T-helper 1 cell (primary cell): Measurements from ENCODE around the gene GPRC5D.

ENCODE experiments used
- DNase-seq, 5 donors: peaks; one replicate each; pipeline ENCODE4 v3.0.0-alpha.2; 2012 to 2020

The GPRC5D gene

GRCh38 chr12:12903642-12904609 lies 48.0 kb downstream of the GPRC5D start:
- no peak for DNase-seq

- no peak for DNase-seq
Measured at GRCh38 chr12:12902036-12902435, 49.9 kb downstream of the GPRC5D start.

- DNase-seq: no peak
Measured at GRCh38 chr12:12901158-12901791, 50.7 kb downstream of the GPRC5D start.

- DNase-seq: no peak
Measured at GRCh38 chr12:12900786-12901157, 51.2 kb downstream of the GPRC5D start.

- DNase-seq: peak in 1 of 5 donors; percentile 85
Measured at GRCh38 chr12:12899530-12900380, 52.2 kb downstream of the GPRC5D start.

- no peak for DNase-seq
Measured at GRCh38 chr12:12898911-12899511, 53.0 kb downstream of the GPRC5D start.

- DNase-seq: no peak
Measured at GRCh38 chr12:12898136-12898717, 53.7 kb downstream of the GPRC5D start.

- DNase-seq: no peak
Measured at GRCh38 chr12:12897302-12897701, 54.7 kb downstream of the GPRC5D start.

- DNase-seq: no peak
Measured at GRCh38 chr12:12896260-12896659, 55.7 kb downstream of the GPRC5D start.

- no peak for DNase-seq
Measured at GRCh38 chr12:12893438-12893837, 58.5 kb downstream of the GPRC5D start.

GRCh38 chr12:12892681-12893141 lies 59.3 kb downstream of the GPRC5D start:
- DNase-seq: no peak

- no peak for DNase-seq
Measured at GRCh38 chr12:12891881-12892355, 60.1 kb downstream of the GPRC5D start.

- DNase-seq: peak in 2 of 5 donors; percentile 5 to 47
Measured at GRCh38 chr12:12891080-12891880, 60.7 kb downstream of the GPRC5D start, which contains the start of gene GPRC5A. Gene GPRC5A (plus strand): TSS chr12:12891562. CDS start chr12:12908250, 16,688 bp downstream.
